MCF 10A (cell line): Measurements from ENCODE around the gene TGOLN2. TPM values are rescaled to one million over a fixed set of nuclear protein-coding genes. Genes with fewer than 3 reads are reported as not detected.

Source experiments
- BruUV-seq: library from RNA; stranded (reverse); fragments of 400-500 nt; replicated peaks from 2 replicates; lab custom pipeline; 2021; lab: Mats Ljungman, UMichigan
- CTCF ChIA-PET: fragments of 300-600 bp; sonication (Branson Sonifier 250); formaldehyde crosslinking; extraction: SDS; loops from one replicate; lab custom pipeline; 2021; ENCODE audit warnings: antibody characterized with exemption, inconsistent platforms; lab: Yijun Ruan, JAX
- POLR2A ChIA-PET: fragments of 300-600, 350-650 bp; sonication (Branson Sonifier 250); formaldehyde crosslinking; extraction: SDS; loops from one replicate; lab custom pipeline; 2020; ENCODE audit warnings: antibody characterized with exemption, inconsistent platforms; lab: Yijun Ruan, JAX
- DNase-seq: peaks from one replicate; pipeline ENCODE4 v3.0.0-alpha.2; 2018; ENCODE audit not compliant: unreplicated experiment
- H3K27ac Mint-ChIP-seq: one replicate; pipeline ENCODE4 v1.8.0; 2022; ENCODE audit warnings: mild to moderate bottlenecking, low read depth, mixed read lengths; ENCODE audit not compliant: unreplicated experiment
- H3K27me3 Mint-ChIP-seq: one replicate; pipeline ENCODE4 v1.8.0; 2022; ENCODE audit warnings: mixed read lengths; ENCODE audit not compliant: insufficient read depth, unreplicated experiment
- H3K36me3 Mint-ChIP-seq: one replicate; pipeline ENCODE4 v1.8.0; 2022; ENCODE audit warnings: mild to moderate bottlenecking, moderate library complexity, mixed read lengths; ENCODE audit not compliant: insufficient read depth, unreplicated experiment
- H3K4me1 Mint-ChIP-seq: one replicate; pipeline ENCODE4 v1.8.0; 2022; ENCODE audit warnings: mixed read lengths; ENCODE audit not compliant: insufficient read depth, unreplicated experiment
- H3K4me3 Mint-ChIP-seq: one replicate; pipeline ENCODE4 v1.8.0; 2022; ENCODE audit warnings: mild to moderate bottlenecking, moderate library complexity, mixed read lengths; ENCODE audit not compliant: unreplicated experiment
- H3K9me3 Mint-ChIP-seq: one replicate; pipeline ENCODE4 v1.8.0; 2022; ENCODE audit warnings: mixed read lengths; ENCODE audit not compliant: unreplicated experiment
- CTCF ChIP-seq: fragments of 200-600 bp; IDR thresholded peaks from one replicate; pipeline ENCODE4 v1.8.0; 2022; ENCODE audit warnings: antibody characterized with exemption, mild to moderate bottlenecking; ENCODE audit not compliant: unreplicated experiment
- intact Hi-C: fragments of 100-400 bp; cut with micrococcal nuclease; formaldehyde crosslinking; loops from 2 replicates; pipeline ENCODE4 v1.14.1; 2022
- total RNA-seq: library from RNA; stranded (reverse); gene quantifications from 2 replicates; pipeline ENCODE4 v1.2.3, GENCODE V29; 2022

Gene TGOLN2
- total RNA-seq, 1 experiment from 2014 or later = 62.9 TPM

- no peak for DNase-seq
- intact Hi-C loops = loop anchor here (10.0 kb wide), 1 partner anchor 797 kb away; no protein-coding TSS in a partner anchor
- BruUV-seq = no TSS peak
- ChIA-PET POLR2A (interaction anchor here (1.6 kb wide), 1 partner anchor 20 kb away, joined by 4 read pairs; no protein-coding TSS in a partner anchor), CTCF (interaction anchor here (0.6 to 13.0 kb wide), 5 partner anchors 6 to 289 kb away, joined by 3 to 295 read pairs (median 163); no protein-coding TSS in a partner anchor)
- no peak overlapping the region for H3K4me3 Mint-ChIP-seq
- H3K36me3 Mint-ChIP-seq = peaks cover 7% of the 10 kb centered on the region
- H3K27me3 Mint-ChIP-seq = no peaks in the 10 kb centered on the region
- H3K4me1 Mint-ChIP-seq = peaks cover 31% of the 10 kb centered on the region
- H3K9me3 Mint-ChIP-seq = no peaks in the 10 kb centered on the region
- TF ChIP-seq CTCF = no peak
- no peak overlapping the region for H3K27ac Mint-ChIP-seq
Observed at GRCh38 chr2:85291425-85292023, 36.3 kb downstream of the TGOLN2 start.

DNA sequence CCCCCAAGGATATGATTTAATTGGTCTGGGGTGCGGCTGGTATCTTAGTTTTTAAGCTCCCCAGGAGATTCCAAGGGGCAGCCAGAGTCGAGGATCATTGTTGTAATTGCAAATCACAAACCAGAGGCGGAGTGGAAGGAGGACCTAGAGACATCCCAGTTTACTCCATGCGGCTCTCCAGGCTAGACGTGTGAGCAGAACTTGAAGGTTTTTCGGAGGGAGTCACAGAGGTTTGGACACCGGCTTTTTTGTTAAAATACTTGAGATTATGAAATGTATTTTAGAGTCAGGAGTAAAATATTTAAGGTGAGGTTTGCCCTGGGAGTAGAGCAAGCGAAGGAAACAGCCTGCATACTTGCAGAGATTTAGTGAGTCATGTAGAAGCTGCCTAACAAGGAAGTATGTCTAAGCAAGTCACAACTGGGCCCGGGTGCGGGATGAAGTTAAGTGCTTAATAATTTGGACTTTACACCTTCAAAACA is 39.5 kb downstream of the TGOLN2 start:
- no peak for TF ChIP-seq CTCF
- Mint-ChIP-seq H3K27ac (peak overlapping the region; percentile 92), H3K27me3 (no peaks in the 10 kb centered on the region), H3K4me3 (peak overlapping the region; percentile 56), H3K36me3 (peaks cover 7% of the 10 kb centered on the region), H3K4me1 (peaks cover 31% of the 10 kb centered on the region), H3K9me3 (no peaks in the 10 kb centered on the region)
- intact Hi-C loops = no loop called here
- POLR2A ChIA-PET = interaction anchor here (0.6 to 5.3 kb wide), 17 partner anchors 8 to 1750 kb away, joined by 3 to 35 read pairs (median 4); no protein-coding TSS in a partner anchor
- peak; percentile 79 for DNase-seq
- BruUV-seq = no TSS peak
- CTCF ChIA-PET = interaction anchor here (0.6 to 13.0 kb wide), 11 partner anchors 9 to 423 kb away, joined by 3 to 295 read pairs (median 4); no protein-coding TSS in a partner anchor

- ChIA-PET POLR2A (interaction anchor here (0.6 to 5.3 kb wide), 16 partner anchors 9 to 1750 kb away, joined by 3 to 35 read pairs (median 4); no protein-coding TSS in a partner anchor), CTCF (interaction anchor here (0.5 to 13.0 kb wide), 14 partner anchors 10 to 362 kb away, joined by 3 to 295 read pairs (median 4); no protein-coding TSS in a partner anchor)
- Mint-ChIP-seq H3K9me3 (no peaks in the 10 kb centered on the region), H3K36me3 (peaks cover 7% of the 10 kb centered on the region), H3K4me3 (peak overlapping the region; percentile 56), H3K27me3 (no peaks in the 10 kb centered on the region), H3K27ac (peak overlapping the region; percentile 92), H3K4me1 (peaks cover 31% of the 10 kb centered on the region)
- no peak for DNase-seq
- intact Hi-C loops = no loop called here
- TF ChIP-seq CTCF = no peak
- TSS peak; percentile 98 for BruUV-seq
Observed at GRCh38 chr2:85287721-85288120, 40.1 kb downstream of the TGOLN2 start.

GRCh38 chr2:85286918-85287317 is 40.9 kb downstream of the TGOLN2 start:
- H3K4me1 Mint-ChIP-seq = peaks cover 31% of the 10 kb centered on the region
- no TSS peak for BruUV-seq
- TF ChIP-seq CTCF = no peak
- no peak for DNase-seq
- no peaks in the 10 kb centered on the region for H3K27me3 Mint-ChIP-seq
- CTCF ChIA-PET = interaction anchor here (0.5 to 13.0 kb wide), 15 partner anchors 11 to 582 kb away, joined by 3 to 295 read pairs (median 6); no protein-coding TSS in a partner anchor
- H3K4me3 Mint-ChIP-seq = no peak overlapping the region
- intact Hi-C loops = no loop called here
- no peaks in the 10 kb centered on the region for H3K9me3 Mint-ChIP-seq
- H3K27ac Mint-ChIP-seq = peak overlapping the region; percentile 92
- POLR2A ChIA-PET = interaction anchor here (0.9 to 5.3 kb wide), 5 partner anchors 12 to 232 kb away, joined by 3 to 35 read pairs (median 6); no protein-coding TSS in a partner anchor
- peaks cover 7% of the 10 kb centered on the region for H3K36me3 Mint-ChIP-seq
